Measurements from ENCODE around the gene AP1B1. TPM values are rescaled to one million over a fixed set of nuclear protein-coding genes. Genes with fewer than 3 reads are reported as not detected.
"Not testable (repeated sequence)": the region's sequence is repeated elsewhere in the genome, so short reads cannot be mapped to it uniquely, and the experiment has no call there.

The AP1B1 gene
- total and polyA plus RNA-seq, 2 of the 4 experiments (the other 2 are of a cell fraction), result 55.7 to 70.8 TPM

- CTCF ChIA-PET; POLR2A ChIA-PET (ENCODE audit: unreplicated experiment); H3K4ac ChIP-seq (ENCODE audit: low read depth, low read length); H2BK20ac ChIP-seq (ENCODE audit: low read depth, low read length); H3K4me3 ChIP-seq (ENCODE audit: insufficient read depth, low read depth, low read length); dilution Hi-C loops (cut with HindIII; ENCODE audit: low sequenced_read_pairs, unreplicated experiment); H4K91ac ChIP-seq (ENCODE audit: insufficient read depth, low read depth, low read length); H3K36me3 ChIP-seq (ENCODE audit: control insufficient read depth, insufficient read depth, low read length); H2AK5ac ChIP-seq (ENCODE audit: low read depth, low read length); intact Hi-C loops (cut with micrococcal nuclease); H2BK120ac ChIP-seq (ENCODE audit: low read depth, low read length); DNase-seq; H4K5ac ChIP-seq (ENCODE audit: low read depth, low read length); H2BK5ac ChIP-seq (ENCODE audit: low read depth, low read length, poor library complexity, severe bottlenecking); H3K14ac ChIP-seq (replicated peaks; ENCODE audit: low read depth, low read length); H2BK15ac ChIP-seq (ENCODE audit: low read depth, low read length); H3K18ac ChIP-seq (ENCODE audit: low read depth, low read length); H3K4me1 ChIP-seq (ENCODE audit: control insufficient read depth, insufficient read depth, low read length); H4K20me1 ChIP-seq (ENCODE audit: insufficient read depth, low read length); H3K23ac ChIP-seq (ENCODE audit: low read depth, low read length); H2AFZ ChIP-seq (replicated peaks; ENCODE audit: low read length, poor library complexity); H3K9me1 ChIP-seq (ENCODE audit: insufficient read depth, low read length); H3K27ac ChIP-seq (ENCODE audit: insufficient read depth, low read length); H3K9me3 ChIP-seq (ENCODE audit: control insufficient read depth, insufficient read depth, low read length); H3K79me1 ChIP-seq (ENCODE audit: low read depth in 1 of 2, low read length in 2 of 2); in situ Hi-C loops (cut with MboI; ENCODE audit: low sequenced_read_pairs); H2AK9ac ChIP-seq (replicated peaks; ENCODE audit: low read depth, low read length, poor library complexity); H3K56ac ChIP-seq (ENCODE audit: extremely low read depth, insufficient read depth, low read length); BruUV-seq (replicated peaks); H4K8ac ChIP-seq (ENCODE audit: low read depth in 2 of 2, low read length in 2 of 2); H3K4me2 ChIP-seq (ENCODE audit: low read depth, low read length); H3K9ac ChIP-seq (ENCODE audit: low read depth, low read length): not testable (repeated sequence)
- WGBS, 2 experiments (ENCODE audit: extremely low coverage in 2 of 2, insufficient read length in 1 of 2), result no CpG with 5 or more reads among the region's 4 CpGs
- peak; percentile 53; the same call in 1 of the 2 replicates for ATAC-seq (ENCODE audit: low read depth)
- H3K27me3 ChIP-seq (ENCODE audit: control insufficient read depth, insufficient read depth, low read length), result peaks cover 13% of the 10 kb centered on the region
- TF ChIP-seq CTCF (conservative IDR thresholded peaks at IDR 0.05; ENCODE audit: low read depth, low read length), result peak; percentile 23
Measured at GRCh38 chr22:29412772-29413171, 24.4 kb upstream of the AP1B1 start.

- H4K20me1 ChIP-seq (ENCODE audit: insufficient read depth, low read length); H2AFZ ChIP-seq (replicated peaks; ENCODE audit: low read length, poor library complexity); H4K8ac ChIP-seq (ENCODE audit: low read depth in 2 of 2, low read length in 2 of 2); H2BK15ac ChIP-seq (ENCODE audit: low read depth, low read length); H4K91ac ChIP-seq (ENCODE audit: insufficient read depth, low read depth, low read length); H3K56ac ChIP-seq (ENCODE audit: extremely low read depth, insufficient read depth, low read length); H3K36me3 ChIP-seq (ENCODE audit: control insufficient read depth, insufficient read depth, low read length); H2BK20ac ChIP-seq (ENCODE audit: low read depth, low read length); H3K27ac ChIP-seq (ENCODE audit: insufficient read depth, low read length); H3K23ac ChIP-seq (ENCODE audit: low read depth, low read length); dilution Hi-C loops (cut with HindIII; ENCODE audit: low sequenced_read_pairs, unreplicated experiment); ATAC-seq (ENCODE audit: low read depth); H3K79me1 ChIP-seq (ENCODE audit: low read depth in 1 of 2, low read length in 2 of 2); intact Hi-C loops (cut with micrococcal nuclease); H3K9me3 ChIP-seq (ENCODE audit: control insufficient read depth, insufficient read depth, low read length); H2AK9ac ChIP-seq (replicated peaks; ENCODE audit: low read depth, low read length, poor library complexity); POLR2A ChIA-PET (ENCODE audit: unreplicated experiment); H3K14ac ChIP-seq (replicated peaks; ENCODE audit: low read depth, low read length); H2AK5ac ChIP-seq (ENCODE audit: low read depth, low read length); H3K4me3 ChIP-seq (ENCODE audit: insufficient read depth, low read depth, low read length); H4K5ac ChIP-seq (ENCODE audit: low read depth, low read length); H3K9me1 ChIP-seq (ENCODE audit: insufficient read depth, low read length); H2BK5ac ChIP-seq (ENCODE audit: low read depth, low read length, poor library complexity, severe bottlenecking); CTCF ChIA-PET; BruUV-seq (replicated peaks); H3K4ac ChIP-seq (ENCODE audit: low read depth, low read length); H3K9ac ChIP-seq (ENCODE audit: low read depth, low read length); in situ Hi-C loops (cut with MboI; ENCODE audit: low sequenced_read_pairs); DNase-seq; H3K18ac ChIP-seq (ENCODE audit: low read depth, low read length); H3K4me1 ChIP-seq (ENCODE audit: control insufficient read depth, insufficient read depth, low read length); H2BK120ac ChIP-seq (ENCODE audit: low read depth, low read length); H3K4me2 ChIP-seq (ENCODE audit: low read depth, low read length): not testable (repeated sequence)
- WGBS, 2 experiments (ENCODE audit: extremely low coverage in 2 of 2, insufficient read length in 1 of 2), result no CpG with 5 or more reads among the region's 4 CpGs
- peaks cover 13% of the 10 kb centered on the region for H3K27me3 ChIP-seq (ENCODE audit: control insufficient read depth, insufficient read depth, low read length)
Measured at GRCh38 chr22:29411569-29412211, 23.3 kb upstream of the AP1B1 start.

Measured in IMR-90 (cell line).